Cardiac fibroblast (primary cell): ENCODE measurements around the gene EDC3.

Experiments used
- DNase-seq, 2 donors: peaks; one replicate each; pipeline versions ENCODE4 v3.0.0 to v3.0.0-alpha.2; 2010; ENCODE audit warnings: low read depth in 2 of 2
- H3K4me3 ChIP-seq, 2 donors: replicated peaks in 1 of 2; 1 replicate in 1 of 2; 2 replicates in 1 of 2; pipeline ENCODE4 v1.5.1; 2011; ENCODE audit warnings: low read depth in 2 of 2, low read length in 2 of 2, mild to moderate bottlenecking in 2 of 2, moderate library complexity in 1 of 2
- TF ChIP-seq, protein P1 (sequence below): IDR thresholded peaks from one replicate; pipeline ENCODE4 v1.5.1; 2011; ENCODE audit warnings: low read depth, mild to moderate bottlenecking, low read length, inconsistent platforms

Gene EDC3

DNA sequence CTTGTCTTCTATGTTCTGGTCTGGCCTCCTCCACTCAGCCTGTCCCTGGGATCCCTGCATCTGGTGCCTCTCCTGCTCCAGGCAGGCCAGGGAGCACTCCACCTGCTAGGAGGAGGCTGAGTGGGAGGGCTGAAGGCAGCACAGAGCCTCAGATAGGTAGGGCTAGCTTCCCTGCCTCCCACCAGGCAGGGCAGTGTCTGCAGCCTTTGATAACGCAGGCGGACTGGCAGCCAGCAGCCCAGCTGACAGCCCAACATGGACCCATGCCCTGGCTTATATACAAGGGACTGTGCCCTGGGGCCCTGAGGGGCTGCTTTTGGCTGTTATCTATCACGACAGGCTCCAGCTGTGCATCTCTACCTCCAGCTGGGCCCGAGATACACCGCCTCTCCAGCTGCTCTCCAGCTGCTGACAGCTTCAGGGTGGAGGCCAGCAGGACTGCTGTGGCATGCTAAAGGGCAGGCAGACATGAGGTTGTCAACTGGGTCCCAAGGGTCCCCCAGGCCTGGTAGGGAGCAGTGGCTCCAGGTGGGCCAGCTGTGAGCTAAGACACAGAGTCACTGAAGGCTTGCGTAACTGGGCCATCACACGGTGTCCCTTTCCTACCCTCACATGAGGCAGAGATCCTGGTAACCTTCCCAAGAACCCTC, 85.4 kb downstream of the EDC3 start:
- DNase-seq: peak in 1 of 2 donors; percentile 26
- H3K4me3 ChIP-seq: no peak overlapping the region
- TF ChIP-seq, protein P1, sequence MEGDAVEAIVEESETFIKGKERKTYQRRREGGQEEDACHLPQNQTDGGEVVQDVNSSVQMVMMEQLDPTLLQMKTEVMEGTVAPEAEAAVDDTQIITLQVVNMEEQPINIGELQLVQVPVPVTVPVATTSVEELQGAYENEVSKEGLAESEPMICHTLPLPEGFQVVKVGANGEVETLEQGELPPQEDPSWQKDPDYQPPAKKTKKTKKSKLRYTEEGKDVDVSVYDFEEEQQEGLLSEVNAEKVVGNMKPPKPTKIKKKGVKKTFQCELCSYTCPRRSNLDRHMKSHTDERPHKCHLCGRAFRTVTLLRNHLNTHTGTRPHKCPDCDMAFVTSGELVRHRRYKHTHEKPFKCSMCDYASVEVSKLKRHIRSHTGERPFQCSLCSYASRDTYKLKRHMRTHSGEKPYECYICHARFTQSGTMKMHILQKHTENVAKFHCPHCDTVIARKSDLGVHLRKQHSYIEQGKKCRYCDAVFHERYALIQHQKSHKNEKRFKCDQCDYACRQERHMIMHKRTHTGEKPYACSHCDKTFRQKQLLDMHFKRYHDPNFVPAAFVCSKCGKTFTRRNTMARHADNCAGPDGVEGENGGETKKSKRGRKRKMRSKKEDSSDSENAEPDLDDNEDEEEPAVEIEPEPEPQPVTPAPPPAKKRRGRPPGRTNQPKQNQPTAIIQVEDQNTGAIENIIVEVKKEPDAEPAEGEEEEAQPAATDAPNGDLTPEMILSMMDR: no peak

DNA sequence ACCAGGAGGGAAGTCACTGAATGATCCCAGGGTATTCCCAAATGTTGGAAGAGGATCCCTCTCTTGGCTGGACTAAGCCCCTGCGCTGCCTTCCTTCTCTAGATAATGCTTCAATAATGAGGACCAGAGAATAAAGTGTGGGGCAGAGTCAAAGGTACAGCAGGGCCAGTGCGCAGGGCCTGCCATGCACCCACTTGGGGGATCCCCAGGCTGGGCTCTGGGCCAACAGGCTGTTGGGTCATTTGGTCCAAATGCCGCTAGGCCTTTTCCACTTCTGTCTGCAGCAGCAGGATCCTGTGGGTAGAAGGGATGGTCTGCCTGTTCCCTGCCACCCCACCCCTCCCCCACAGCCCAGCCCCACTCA, 85.9 kb downstream of the EDC3 start:
- H3K4me3 ChIP-seq: no peak overlapping the region
- TF ChIP-seq, protein P1: no peak
- no peak for DNase-seq

DNA sequence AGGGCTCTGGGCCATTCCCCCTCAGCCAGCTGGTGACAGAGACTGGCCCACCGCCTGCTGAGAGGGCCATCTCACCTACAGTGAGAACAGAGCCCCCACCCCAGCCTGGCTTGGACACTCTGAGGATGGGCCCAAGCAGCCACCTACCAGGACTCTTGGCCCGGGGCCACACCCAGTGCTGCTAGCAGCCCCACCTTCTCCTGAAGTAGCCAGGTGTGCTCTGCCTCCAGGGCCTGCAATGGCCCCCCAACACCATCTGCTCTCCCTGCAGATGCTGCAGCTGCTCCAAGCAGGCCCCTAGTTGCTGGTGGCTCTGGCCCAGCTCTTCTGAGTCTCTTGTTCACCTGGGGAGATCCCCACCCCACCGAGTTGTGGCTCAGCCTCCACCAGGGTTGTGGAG, 87.0 kb downstream of the EDC3 start:
- no peak for DNase-seq
- no peak overlapping the region for H3K4me3 ChIP-seq
- TF ChIP-seq, protein P1: no peak

DNA sequence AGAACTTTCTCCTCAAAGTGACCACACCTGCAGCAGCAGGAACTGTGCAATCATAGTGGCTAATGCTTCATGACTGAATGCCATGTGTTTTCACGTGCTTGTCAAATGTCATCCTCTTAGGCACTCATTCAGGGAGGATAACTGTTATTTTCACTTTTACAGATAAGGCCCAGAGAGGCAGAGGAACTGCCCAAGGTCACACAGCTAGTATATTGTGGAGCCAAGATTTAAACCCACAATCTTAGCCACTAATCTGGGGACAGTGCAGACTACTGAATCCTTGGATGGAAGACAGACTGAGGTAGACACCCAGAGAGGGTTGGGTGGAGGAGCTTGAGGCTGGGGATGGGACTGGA, 90.1 kb downstream of the EDC3 start:
- no peak overlapping the region for H3K4me3 ChIP-seq
- DNase-seq: no peak
- TF ChIP-seq, protein P1: no peak

DNA sequence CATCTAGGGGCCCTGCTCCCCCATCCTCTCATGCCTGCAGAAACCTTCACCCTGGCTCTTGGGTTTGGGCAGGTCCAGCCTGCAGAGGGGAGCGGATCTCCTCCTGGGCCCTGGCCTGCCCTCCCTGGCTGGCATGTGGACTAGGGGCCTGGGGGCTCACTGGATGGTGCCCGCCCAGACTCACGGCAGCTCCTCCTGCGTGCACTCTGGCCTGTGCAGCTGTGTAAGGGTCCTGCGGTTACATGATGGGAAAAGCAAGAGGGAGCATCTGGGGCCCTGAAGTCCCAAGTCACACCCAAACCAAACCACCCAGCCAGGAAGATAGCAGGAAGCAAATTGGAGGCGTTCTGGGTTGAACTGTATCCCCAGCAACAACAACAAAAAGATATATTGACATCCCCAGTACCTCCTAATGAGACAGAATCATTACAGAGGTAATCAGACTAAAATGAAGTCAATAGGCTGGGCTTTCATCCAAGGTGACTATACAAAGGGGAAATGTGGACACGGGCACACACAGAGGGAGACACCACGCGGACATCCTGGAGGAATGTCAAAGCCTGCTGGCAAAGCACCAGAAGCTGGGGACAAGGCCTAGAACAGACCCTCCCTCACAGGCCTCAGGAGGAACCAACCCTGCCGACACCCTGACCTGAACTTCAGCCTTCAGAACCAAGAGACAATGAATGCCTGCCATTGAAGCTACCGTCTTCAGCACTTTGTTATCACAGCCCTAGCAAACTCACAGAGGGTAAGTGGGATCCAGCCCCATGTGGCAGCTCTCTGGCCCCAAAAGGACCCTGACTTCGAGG, 90.6 kb downstream of the EDC3 start:
- TF ChIP-seq, protein P1: no peak
- no peak overlapping the region for H3K4me3 ChIP-seq
- no peak for DNase-seq

DNA sequence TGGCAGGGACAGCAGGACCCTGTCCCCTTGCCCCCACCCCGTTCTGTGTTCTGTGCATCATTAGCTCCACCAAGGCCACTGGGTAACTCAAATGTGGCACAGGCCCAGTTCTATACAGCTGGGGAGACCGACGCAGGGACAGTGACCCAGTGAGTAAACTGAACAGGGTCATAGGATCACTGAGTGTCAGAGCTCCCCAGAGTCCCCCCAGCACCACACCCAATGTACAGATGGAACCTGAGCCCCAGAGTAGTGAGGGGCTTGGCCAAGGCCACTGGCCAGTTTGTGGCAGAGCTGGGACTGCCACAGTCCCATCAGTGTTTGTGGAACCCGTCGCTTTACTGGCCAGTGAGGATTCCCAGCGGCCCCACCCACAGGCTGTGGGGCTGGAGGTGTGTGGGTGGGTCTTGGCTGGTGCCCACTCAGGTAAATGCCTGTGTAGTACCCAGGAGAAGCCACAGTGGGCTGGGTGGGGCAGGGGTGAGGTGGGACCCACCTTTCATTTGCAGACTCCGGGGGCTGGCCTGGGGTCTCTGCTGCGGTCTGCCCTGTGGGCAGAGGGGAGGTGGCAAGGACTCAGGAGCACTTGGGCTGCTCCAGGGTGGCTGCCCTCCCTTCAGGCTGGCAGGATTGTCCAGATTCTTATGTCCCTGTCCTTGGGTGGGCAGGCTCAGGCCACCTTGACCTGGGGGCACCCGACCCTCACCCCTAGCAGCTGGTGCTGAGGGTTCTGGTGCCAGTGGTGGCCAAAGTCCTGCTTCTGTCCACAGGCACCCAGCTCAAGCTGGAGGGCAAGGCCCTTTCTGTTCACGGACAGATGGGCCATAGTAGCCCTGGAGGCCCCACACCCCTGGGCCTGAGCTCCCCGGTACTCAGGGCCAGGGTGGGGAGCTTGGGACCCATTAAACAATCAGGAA, 91.8 kb downstream of the EDC3 start:
- DNase-seq: no peak
- TF ChIP-seq, protein P1: no peak
- no peak overlapping the region for H3K4me3 ChIP-seq
